GM21390 (cell line): Measurements from ENCODE around the gene SNUPN.
"Not testable (repeated sequence)": the region's sequence is repeated elsewhere in the genome, so short reads cannot be mapped to it uniquely, and the experiment has no call there.

Experiments used
- ATAC-seq: cut with Tn5 transposase; IDR thresholded peaks from one replicate; pipeline ENCODE4 v1.9.1; 2021; ENCODE audit not compliant: unreplicated experiment

The SNUPN gene

GRCh38 chr15:75637245-75638009 lies 11.9 kb upstream of the SNUPN start:
- ATAC-seq, result no peak

GRCh38 chr15:75636026-75636425 lies 10.5 kb upstream of the SNUPN start:
- no peak for ATAC-seq

- ATAC-seq, result not testable (repeated sequence)
Measured at GRCh38 chr15:75633922-75634321, 8.4 kb upstream of the SNUPN start.

- no peak for ATAC-seq
Measured at GRCh38 chr15:75631935-75632334, 6.4 kb upstream of the SNUPN start.

GRCh38 chr15:75622505-75622904 lies 3.0 kb downstream of the SNUPN start:
- no peak for ATAC-seq

GRCh38 chr15:75620841-75621391 lies 4.6 kb downstream of the SNUPN start:
- no peak for ATAC-seq

GRCh38 chr15:75620058-75620820 lies 5.3 kb downstream of the SNUPN start:
- ATAC-seq, result no peak

- ATAC-seq, result no peak
Measured at GRCh38 chr15:75616766-75617165, 8.8 kb downstream of the SNUPN start.

- ATAC-seq, result no peak
Measured at GRCh38 chr15:75606711-75607699, 18.5 kb downstream of the SNUPN start.

- no peak for ATAC-seq
Measured at GRCh38 chr15:75606026-75606425, 19.5 kb downstream of the SNUPN start.

GRCh38 chr15:75599401-75599800 lies 26.1 kb downstream of the SNUPN start:
- no peak for ATAC-seq

GRCh38 chr15:75598361-75598760 lies 27.2 kb downstream of the SNUPN start:
- no peak for ATAC-seq

- ATAC-seq, result no peak
Measured at GRCh38 chr15:75597667-75598341, 27.7 kb downstream of the SNUPN start.

GRCh38 chr15:75596703-75597345 lies 28.7 kb downstream of the SNUPN start:
- no peak for ATAC-seq

GRCh38 chr15:75594276-75594675 lies 31.2 kb downstream of the SNUPN start:
- ATAC-seq, result no peak

GRCh38 chr15:75591655-75592364 lies 33.7 kb downstream of the SNUPN start:
- no peak for ATAC-seq

GRCh38 chr15:75590239-75590638 lies 35.3 kb downstream of the SNUPN start:
- no peak for ATAC-seq

- ATAC-seq, result no peak
Measured at GRCh38 chr15:75589071-75589470, 36.5 kb downstream of the SNUPN start.

GRCh38 chr15:75586422-75586821 lies 39.1 kb downstream of the SNUPN start:
- not testable (repeated sequence) for ATAC-seq
